ENCODE data around the gene LHPP. TPM values are rescaled to one million over a fixed set of nuclear protein-coding genes. Genes with fewer than 3 reads are reported as not detected.

Gene LHPP
- total and polyA plus RNA-seq, 2 experiments from 2014 or later = 27.4 to 40.2 TPM

DNA sequence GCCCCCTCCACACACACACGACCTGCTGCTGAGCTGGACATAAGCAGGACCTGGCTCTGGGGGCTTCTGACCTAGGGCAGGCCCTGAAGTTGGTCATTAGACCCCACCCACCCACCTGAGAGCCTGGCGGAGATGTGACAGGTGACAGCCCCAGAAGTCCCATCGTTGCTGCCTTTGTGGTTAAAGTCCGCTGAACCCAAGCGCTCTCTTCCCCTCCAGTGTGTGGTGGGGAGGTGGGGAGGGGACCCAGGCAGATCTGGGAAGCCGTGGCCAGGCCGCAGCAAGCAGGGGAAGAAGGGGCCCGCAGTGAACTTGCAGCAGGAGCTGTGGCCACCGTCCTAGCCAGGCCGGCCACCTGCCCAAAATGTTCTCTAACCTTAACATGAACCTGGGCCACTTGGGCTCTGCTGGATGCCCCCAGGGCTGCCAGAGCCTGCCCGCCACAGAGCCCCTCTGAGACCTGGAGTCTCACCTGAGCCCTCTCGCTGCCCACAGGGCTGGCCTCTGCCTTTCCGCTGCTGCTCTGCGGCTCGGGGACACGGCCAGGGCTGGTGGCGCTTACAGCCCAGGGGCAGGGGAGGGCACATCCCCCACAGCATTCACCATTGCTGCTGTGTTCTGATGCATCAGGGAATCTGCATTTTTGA lies 65.1 kb downstream of the LHPP start (continued):
- TF ChIP-seq, protein P1, sequence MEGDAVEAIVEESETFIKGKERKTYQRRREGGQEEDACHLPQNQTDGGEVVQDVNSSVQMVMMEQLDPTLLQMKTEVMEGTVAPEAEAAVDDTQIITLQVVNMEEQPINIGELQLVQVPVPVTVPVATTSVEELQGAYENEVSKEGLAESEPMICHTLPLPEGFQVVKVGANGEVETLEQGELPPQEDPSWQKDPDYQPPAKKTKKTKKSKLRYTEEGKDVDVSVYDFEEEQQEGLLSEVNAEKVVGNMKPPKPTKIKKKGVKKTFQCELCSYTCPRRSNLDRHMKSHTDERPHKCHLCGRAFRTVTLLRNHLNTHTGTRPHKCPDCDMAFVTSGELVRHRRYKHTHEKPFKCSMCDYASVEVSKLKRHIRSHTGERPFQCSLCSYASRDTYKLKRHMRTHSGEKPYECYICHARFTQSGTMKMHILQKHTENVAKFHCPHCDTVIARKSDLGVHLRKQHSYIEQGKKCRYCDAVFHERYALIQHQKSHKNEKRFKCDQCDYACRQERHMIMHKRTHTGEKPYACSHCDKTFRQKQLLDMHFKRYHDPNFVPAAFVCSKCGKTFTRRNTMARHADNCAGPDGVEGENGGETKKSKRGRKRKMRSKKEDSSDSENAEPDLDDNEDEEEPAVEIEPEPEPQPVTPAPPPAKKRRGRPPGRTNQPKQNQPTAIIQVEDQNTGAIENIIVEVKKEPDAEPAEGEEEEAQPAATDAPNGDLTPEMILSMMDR (conservative IDR thresholded peaks at IDR 0.05; ENCODE audit: low read depth in 2 of 2) = no peak
- TF ChIP-seq, protein P2, sequence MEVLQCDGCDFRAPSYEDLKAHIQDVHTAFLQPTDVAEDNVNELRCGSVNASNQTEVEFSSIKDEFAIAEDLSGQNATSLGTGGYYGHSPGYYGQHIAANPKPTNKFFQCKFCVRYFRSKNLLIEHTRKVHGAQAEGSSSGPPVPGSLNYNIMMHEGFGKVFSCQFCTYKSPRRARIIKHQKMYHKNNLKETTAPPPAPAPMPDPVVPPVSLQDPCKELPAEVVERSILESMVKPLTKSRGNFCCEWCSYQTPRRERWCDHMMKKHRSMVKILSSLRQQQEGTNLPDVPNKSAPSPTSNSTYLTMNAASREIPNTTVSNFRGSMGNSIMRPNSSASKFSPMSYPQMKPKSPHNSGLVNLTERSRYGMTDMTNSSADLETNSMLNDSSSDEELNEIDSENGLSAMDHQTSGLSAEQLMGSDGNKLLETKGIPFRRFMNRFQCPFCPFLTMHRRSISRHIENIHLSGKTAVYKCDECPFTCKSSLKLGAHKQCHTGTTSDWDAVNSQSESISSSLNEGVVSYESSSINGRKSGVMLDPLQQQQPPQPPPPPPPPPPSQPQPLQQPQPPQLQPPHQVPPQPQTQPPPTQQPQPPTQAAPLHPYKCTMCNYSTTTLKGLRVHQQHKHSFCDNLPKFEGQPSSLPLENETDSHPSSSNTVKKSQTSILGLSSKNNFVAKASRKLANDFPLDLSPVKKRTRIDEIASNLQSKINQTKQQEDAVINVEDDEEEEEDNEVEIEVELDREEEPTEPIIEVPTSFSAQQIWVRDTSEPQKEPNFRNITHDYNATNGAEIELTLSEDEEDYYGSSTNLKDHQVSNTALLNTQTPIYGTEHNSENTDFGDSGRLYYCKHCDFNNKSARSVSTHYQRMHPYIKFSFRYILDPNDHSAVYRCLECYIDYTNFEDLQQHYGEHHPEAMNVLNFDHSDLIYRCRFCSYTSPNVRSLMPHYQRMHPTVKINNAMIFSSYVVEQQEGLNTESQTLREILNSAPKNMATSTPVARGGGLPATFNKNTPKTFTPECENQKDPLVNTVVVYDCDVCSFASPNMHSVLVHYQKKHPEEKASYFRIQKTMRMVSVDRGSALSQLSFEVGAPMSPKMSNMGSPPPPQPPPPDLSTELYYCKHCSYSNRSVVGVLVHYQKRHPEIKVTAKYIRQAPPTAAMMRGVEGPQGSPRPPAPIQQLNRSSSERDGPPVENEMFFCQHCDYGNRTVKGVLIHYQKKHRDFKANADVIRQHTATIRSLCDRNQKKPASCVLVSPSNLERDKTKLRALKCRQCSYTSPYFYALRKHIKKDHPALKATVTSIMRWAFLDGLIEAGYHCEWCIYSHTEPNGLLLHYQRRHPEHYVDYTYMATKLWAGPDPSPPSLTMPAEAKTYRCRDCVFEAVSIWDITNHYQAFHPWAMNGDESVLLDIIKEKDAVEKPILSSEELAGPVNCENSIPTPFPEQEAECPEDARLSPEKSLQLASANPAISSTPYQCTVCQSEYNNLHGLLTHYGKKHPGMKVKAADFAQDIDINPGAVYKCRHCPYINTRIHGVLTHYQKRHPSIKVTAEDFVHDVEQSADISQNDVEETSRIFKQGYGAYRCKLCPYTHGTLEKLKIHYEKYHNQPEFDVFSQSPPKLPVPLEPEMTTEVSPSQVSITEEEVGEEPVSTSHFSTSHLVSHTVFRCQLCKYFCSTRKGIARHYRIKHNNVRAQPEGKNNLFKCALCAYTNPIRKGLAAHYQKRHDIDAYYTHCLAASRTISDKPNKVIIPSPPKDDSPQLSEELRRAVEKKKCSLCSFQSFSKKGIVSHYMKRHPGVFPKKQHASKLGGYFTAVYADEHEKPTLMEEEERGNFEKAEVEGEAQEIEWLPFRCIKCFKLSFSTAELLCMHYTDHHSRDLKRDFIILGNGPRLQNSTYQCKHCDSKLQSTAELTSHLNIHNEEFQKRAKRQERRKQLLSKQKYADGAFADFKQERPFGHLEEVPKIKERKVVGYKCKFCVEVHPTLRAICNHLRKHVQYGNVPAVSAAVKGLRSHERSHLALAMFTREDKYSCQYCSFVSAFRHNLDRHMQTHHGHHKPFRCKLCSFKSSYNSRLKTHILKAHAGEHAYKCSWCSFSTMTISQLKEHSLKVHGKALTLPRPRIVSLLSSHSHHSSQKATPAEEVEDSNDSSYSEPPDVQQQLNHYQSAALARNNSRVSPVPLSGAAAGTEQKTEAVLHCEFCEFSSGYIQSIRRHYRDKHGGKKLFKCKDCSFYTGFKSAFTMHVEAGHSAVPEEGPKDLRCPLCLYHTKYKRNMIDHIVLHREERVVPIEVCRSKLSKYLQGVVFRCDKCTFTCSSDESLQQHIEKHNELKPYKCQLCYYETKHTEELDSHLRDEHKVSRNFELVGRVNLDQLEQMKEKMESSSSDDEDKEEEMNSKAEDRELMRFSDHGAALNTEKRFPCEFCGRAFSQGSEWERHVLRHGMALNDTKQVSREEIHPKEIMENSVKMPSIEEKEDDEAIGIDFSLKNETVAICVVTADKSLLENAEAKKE (CRISPR knock-in tag; IDR thresholded peaks at IDR 0.05) = no peak

DNA sequence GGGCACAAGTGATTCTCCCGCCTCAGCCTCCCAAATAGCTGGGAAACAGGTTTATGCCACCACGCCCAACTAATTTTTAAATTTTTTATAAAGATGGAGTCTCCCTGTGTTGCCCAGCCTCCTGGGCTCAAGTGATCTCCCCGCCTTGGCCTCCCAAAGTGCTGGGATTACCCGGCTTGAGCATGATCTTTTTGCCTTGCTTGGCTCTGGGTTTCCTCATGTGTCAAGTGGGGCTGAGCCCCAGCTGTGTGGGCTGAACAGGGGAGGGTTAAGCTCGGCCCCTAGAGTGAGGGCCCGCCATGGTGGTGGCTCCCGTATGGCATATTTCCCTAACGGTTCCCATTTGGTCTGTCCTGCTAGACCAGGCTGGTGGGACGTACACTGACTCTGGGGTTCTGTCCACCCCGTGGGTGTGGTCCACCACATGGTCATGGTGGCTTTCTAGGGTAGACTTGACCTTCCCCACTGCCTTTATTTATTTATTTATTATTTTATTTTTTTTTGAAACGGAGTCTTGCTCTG lies 66.3 kb downstream of the LHPP start:
- Mint-ChIP-seq H3K27me3 (ENCODE audit: insufficient read depth, low read depth, poor library complexity) (peaks cover 6% of the 10 kb centered on the region), H3K36me3 (ENCODE audit: low read depth) (no peaks in the 10 kb centered on the region)
- no peak for DNase-seq (ENCODE audit: low spot score)
- TF ChIP-seq EZH2 (IDR thresholded peaks at IDR 0.05; ENCODE audit: low read depth, unreplicated experiment) (no peak), ZNF114 (CRISPR knock-in tag; IDR thresholded peaks at IDR 0.05) (no peak)
- TF ChIP-seq, protein P3, sequence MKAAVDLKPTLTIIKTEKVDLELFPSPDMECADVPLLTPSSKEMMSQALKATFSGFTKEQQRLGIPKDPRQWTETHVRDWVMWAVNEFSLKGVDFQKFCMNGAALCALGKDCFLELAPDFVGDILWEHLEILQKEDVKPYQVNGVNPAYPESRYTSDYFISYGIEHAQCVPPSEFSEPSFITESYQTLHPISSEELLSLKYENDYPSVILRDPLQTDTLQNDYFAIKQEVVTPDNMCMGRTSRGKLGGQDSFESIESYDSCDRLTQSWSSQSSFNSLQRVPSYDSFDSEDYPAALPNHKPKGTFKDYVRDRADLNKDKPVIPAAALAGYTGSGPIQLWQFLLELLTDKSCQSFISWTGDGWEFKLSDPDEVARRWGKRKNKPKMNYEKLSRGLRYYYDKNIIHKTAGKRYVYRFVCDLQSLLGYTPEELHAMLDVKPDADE (IDR thresholded peaks at IDR 0.05) = no peak
- TF ChIP-seq, protein P4, sequence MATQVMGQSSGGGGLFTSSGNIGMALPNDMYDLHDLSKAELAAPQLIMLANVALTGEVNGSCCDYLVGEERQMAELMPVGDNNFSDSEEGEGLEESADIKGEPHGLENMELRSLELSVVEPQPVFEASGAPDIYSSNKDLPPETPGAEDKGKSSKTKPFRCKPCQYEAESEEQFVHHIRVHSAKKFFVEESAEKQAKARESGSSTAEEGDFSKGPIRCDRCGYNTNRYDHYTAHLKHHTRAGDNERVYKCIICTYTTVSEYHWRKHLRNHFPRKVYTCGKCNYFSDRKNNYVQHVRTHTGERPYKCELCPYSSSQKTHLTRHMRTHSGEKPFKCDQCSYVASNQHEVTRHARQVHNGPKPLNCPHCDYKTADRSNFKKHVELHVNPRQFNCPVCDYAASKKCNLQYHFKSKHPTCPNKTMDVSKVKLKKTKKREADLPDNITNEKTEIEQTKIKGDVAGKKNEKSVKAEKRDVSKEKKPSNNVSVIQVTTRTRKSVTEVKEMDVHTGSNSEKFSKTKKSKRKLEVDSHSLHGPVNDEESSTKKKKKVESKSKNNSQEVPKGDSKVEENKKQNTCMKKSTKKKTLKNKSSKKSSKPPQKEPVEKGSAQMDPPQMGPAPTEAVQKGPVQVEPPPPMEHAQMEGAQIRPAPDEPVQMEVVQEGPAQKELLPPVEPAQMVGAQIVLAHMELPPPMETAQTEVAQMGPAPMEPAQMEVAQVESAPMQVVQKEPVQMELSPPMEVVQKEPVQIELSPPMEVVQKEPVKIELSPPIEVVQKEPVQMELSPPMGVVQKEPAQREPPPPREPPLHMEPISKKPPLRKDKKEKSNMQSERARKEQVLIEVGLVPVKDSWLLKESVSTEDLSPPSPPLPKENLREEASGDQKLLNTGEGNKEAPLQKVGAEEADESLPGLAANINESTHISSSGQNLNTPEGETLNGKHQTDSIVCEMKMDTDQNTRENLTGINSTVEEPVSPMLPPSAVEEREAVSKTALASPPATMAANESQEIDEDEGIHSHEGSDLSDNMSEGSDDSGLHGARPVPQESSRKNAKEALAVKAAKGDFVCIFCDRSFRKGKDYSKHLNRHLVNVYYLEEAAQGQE (IDR thresholded peaks at IDR 0.05; ENCODE audit: unreplicated experiment) = no peak

More for the DNA sequence above, 66.3 kb downstream of the LHPP start:
- Histone ChIP-seq H3K27ac (ENCODE audit: low read depth) (no peak overlapping the region), H3K79me2 (replicated peaks; ENCODE audit: insufficient read depth) (no peaks in the 10 kb centered on the region), H3K36me3 (ENCODE audit: insufficient read depth) (no peaks in the 10 kb centered on the region), H2AFZ (no peak overlapping the region), H3K4me2 (no peak overlapping the region), H3K9me2 (ENCODE audit: insufficient read depth) (no peaks in the 10 kb centered on the region), H4K20me1 (replicated peaks; ENCODE audit: insufficient read depth) (no peaks in the 10 kb centered on the region), H3F3A (replicated peaks; ENCODE audit: low read depth) (0 out of 2 replicates have a peak, but pooled peaks cover 10% of the 10 kb centered on the region), H3K27me3 (ENCODE audit: insufficient read depth) (no peaks in the 10 kb centered on the region), H3K4me1 (ENCODE audit: insufficient read depth) (no peaks in the 10 kb centered on the region; the same call in 1 of the 2 replicates), H3K4me3 (no peak overlapping the region)
- Mint-ChIP-seq H3K9me3 (no peaks in the 10 kb centered on the region), H3K4me3 (no peak overlapping the region), H3K4me1 (peaks cover 30% of the 10 kb centered on the region), H3K27ac (no peak overlapping the region)
- no peak for ATAC-seq

All from GM23338 (cell line).